ENCODE measurements around the gene PPP1R3G.
"Not testable (repeated sequence)": the region's sequence is repeated elsewhere in the genome, so short reads cannot be mapped to it uniquely, and the experiment has no call there.

The PPP1R3G gene

GRCh38 chr6:5096482-5096881 is 11.3 kb downstream of the PPP1R3G start:
- DNase-seq = no peak

DNA sequence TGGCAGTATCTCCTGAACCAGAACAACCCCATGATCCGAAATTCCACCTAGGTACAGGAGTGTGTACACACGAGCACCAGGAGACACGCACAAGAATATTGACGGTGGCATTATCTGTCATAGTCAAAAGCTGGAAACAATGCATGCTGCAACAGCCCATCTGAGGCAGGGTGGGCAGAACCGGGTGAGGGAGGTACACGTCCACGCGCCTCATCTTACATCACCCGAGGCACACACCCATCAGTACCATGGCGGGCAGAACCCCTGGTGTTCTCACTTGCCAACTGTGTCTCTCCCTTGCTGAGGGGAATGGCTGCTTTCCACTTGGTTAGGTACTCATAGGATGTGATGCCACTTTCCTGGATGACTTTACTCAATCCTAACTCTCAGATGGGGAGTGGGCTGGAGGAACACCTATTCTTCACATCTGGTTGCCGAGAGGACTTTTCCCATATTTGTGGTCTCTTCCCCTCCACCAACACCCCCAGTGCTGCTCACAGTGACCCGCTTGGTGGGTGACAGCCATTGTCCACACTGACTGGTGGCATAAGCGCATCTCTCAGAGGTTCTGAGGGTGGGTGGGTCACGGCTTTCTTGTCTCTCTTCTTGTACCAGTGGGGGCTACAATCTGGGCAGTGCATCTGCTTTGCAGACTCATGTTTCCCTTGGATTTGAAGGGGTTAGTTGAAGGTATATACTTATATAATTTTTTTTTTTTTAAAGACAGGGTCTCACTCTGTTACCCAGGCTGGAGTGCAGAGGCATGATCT is 13.5 kb downstream of the PPP1R3G start:
- no peak for DNase-seq

DNA sequence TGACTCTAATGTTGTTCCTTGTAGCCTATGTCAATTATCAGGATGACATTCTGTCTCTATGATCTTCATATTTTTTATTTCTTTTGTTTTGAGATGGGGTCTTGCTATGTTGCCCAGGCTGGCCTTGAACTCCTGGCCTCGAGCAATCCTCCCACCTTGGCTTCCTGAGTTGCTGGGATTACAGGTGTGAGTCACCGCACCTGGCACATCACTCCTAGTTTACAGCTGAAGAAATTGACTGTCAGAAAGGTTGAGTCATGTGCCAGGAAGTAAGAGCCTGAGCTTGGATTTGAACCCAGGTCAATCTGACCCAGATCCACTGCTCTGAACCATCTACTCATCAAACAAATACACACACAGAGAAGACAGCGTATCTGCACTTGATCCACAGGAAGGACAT is 14.4 kb downstream of the PPP1R3G start:
- no peak for DNase-seq

- no peak for DNase-seq
Measured at GRCh38 chr6:5100806-5101205, 15.7 kb downstream of the PPP1R3G start.

GRCh38 chr6:5102267-5102970 is 17.3 kb downstream of the PPP1R3G start:
- no peak for DNase-seq

- no peak for DNase-seq
Measured at GRCh38 chr6:5103250-5103649, 18.1 kb downstream of the PPP1R3G start.

DNA sequence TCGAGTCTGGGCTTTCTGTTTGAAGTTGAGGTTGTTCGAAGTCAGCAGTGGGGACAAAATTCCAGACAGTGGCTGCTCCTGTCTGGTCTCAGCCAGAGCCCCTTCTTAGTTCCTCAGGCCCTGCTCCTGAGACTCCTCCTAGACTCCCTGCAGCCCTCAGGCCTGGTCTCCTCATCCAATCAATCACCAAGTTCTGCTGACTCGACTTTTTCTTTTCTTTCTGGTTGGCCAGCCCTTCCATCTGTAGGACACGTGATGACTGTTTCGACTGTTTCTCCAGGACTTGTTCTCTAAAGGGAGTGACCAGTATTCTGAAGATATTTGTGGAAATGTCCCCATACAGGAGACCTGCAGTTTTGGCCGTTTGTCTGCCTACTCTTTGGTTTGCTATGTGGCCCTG is 19.5 kb downstream of the PPP1R3G start:
- no peak for DNase-seq

GRCh38 chr6:5105146-5105545 is 20.0 kb downstream of the PPP1R3G start:
- DNase-seq = no peak

DNA sequence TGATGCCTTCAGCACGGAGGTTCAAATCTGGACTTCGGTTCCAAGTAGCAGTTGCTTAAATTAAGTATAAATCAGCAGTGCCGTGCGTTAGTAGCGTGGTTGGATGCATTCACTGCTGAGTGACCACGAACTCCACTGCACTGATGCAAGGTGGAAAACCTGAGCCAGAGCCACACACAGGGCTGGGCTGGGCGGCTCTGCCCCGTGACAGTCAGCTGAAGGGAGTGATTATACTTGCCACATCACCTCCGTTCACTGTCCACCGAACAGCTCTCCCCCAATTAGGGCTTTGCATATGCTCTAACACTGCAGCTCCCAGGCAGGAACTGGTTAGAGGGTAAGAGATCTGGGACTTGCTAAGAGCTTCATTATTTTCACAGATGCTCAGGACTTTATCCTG is 22.2 kb downstream of the PPP1R3G start:
- DNase-seq = no peak

DNA sequence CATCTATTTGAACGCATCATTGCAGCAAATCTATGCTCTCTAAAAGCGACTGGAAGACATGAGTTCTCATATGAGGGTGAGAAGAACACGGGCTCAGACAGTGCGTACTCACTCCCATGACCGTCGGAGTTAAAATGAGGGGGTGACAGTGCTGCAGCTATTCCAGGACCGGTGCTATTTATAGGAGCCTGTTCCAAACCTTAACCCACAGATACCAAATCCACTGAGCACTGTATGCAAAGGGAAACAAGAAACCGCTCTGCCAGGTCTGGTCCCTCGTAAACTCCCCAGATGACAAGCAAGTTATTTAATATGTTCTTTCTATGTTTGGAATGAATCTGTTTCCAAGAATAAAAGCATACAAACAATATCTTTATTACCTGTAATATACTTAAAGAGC is 22.9 kb downstream of the PPP1R3G start:
- no peak for DNase-seq

- no peak for DNase-seq
Measured at GRCh38 chr6:5108536-5109150, 23.5 kb downstream of the PPP1R3G start.

DNA sequence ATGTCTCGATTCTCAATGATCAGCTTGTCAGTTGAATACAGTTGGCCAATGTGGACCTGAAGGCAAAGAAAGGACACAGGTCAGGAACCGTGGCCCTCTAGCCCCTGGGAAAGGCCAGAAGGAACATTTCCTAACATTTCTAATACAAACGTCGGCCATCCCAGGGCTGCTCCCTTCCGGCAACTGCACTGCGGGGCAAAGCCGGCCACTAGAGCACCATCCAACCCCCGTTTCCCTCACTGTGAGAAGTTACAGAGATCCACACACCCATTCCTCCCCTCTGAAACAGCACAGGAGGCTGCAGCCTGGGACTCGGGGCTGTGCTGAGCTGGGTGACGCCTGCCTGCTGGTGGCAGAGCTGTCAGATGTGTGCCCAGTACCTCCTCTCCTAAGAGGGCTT is 24.3 kb downstream of the PPP1R3G start:
- no peak for DNase-seq

GRCh38 chr6:5110246-5110645 is 25.1 kb downstream of the PPP1R3G start:
- no peak for DNase-seq

- no peak for DNase-seq
Measured at GRCh38 chr6:5111626-5112025, 26.5 kb downstream of the PPP1R3G start.

DNA sequence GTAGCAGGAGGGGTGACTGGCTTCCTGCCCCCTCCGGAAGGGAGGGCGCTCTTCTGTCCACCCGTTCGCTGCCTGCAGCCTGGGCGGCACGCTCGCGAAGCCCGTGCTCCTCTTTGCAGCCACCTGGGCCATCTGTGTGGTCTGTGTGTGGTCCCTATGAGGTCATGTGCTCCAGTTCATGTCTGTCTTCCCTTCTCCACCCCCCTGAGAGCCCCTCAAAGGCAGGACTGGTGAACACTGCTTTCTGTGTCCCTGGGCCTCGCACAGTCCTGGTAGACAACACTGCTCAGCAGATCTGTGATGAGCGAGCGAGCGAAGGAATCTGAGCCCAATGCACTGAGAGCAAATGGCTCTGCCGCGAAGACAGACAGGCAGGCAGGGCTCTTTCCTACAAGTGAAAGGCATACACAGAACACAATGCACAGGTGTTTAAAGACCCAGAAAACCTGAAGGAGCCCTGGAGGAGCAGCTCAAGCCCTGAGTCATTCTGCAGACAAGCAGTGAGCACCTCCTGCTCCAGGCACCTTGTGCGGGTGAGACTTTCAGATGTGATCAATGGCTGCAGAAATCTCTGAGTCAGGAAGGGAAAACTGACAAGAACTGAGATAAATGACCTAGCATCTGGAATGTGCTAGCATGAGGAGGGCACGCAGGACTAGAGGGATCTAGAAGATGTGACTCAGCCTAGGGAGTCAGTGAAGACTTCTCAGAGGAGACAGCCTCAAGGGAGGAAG is 27.1 kb downstream of the PPP1R3G start:
- DNase-seq = no peak

DNA sequence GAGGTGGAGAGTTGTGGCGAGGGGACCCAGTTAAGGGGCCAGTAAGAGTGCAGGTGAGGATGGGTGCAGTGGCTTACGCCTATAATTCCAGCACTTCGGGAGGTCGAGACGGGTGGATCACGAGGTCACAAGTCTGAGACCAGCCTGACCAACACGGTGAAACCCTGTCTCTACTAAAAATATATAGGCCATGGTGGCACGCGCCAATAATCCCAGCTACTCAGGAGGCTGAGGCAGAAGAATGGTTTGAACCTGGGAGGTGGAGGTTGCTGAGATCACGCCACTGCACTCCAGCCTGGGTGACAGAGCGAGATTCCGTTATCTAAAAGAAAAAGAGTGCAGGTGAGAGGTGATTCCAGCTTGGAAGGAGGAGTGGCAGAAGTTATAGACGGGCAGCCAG is 28.0 kb downstream of the PPP1R3G start:
- no peak for DNase-seq

GRCh38 chr6:5115168-5115567 is 30.0 kb downstream of the PPP1R3G start:
- no peak for DNase-seq

DNA sequence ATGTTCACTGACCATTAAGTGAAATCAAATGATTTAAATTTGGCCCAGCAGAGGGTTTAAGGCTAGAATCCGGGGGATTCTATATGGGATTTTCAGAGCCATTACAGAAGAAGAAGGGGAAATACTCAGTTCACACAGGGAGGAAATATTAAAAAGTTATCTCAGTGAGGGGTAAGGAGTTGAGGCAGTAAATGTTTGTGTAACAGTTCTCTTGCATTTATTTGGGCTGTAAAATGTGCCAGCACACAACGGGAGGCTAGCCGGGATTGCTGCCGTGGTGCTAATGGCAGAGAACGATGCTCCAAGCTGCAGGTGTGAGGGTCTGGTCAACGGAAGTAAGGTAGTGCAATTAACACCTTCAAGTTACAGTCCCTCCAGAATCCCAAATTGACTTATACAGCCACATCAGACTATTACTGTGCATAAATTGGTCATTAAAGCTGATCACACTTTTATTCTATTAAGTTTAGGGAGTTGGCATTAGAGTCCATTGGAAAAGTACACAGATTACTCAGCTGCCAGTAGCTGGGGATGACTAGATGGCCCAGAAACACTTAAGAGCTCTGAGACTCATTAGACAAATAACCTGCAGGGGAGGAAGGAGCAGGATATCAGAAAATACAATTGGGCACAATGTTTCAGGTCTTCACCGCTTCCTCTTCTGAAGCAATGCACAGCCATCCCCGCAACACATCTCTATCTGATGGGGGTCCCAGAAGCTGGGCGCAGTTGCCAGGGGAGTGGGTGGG is 31.3 kb downstream of the PPP1R3G start:
- no peak for DNase-seq

DNA sequence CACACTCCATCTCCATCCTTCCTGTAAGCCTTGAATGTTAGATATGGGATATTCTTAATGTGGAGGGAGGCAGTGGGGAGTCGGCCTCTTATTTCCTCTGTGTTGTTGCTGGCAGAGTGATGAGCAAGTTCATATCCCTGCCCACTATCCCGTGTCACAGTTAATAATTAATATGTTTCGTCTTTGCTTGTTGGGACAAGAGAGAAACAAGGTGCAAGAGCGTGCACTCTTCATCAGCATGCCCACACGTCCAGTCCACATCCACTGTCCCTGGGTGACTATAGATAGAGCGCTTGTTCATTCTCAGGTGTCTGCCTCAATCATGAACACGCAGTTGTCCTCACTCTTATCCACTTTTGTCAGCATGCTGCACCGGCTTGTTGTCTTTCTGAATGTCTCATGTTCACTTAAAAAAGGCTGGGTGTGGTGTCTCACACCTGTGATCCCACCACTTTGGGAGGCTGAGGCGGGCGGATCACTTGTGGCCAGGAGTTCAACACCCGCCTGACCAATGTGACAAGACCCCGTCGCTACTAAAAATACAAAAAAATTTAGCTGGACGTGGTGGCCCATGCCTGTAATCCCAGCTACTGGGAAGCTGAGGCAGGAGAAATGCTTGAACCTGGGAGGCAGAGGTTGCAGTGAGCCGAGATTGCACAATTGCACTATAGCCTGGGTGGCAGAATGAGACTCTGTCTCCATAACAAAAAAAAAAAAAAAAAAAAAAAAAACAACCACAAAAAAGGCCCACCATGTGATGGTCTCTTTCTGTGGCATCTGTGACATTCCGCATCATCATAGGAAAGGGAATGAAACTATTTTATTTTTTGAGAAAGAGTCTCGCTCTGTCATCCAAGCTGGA is 34.2 kb downstream of the PPP1R3G start:
- DNase-seq = no peak

GRCh38 chr6:5120011-5120410 is 34.9 kb downstream of the PPP1R3G start:
- DNase-seq = no peak

DNA sequence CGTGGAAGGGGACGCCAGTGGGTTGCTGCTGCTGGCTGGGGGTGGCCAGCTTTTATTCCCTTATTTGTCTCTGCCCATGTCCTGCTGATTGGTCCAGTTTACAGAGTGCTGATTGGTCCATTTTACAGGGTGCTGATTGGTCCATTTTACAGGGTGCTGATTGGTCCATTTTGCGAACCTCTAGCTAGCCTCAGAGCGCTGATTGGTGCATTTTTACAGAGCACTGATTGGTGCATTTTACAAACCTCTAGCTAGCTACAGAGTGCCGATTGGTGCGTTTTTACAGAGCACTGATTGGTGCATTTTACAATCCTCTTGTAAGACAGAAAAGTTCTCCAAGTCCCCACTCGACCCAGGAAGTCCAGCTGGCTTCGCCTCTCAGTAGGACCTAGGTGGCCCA is 35.4 kb downstream of the PPP1R3G start:
- DNase-seq = not testable (repeated sequence)

DNA sequence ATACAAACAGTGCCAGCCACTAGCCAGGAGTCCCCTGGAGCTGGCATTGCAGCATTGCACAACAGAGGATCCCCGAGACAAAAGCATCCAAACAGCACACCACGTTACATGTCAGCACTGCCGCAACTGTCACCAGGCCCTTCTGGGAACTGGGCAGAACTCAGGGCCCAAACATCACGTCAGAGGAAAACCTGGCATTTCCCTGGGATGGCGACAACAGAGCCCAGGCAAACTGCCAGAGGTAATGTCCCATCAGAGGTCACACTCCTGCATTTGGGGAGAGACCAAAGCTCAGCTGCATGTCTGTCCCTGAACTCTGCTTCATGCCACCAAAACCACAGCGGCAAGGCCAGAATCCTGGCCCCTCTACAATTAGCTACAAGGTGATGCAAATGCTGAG is 36.3 kb downstream of the PPP1R3G start:
- no peak for DNase-seq

Measured in inflammatory macrophage treated with lipopolysaccharide for 1 hour (primary cell).